ENCODE data around the gene DSCAML1. TPM values are rescaled to one million over a fixed set of nuclear protein-coding genes. Genes with fewer than 3 reads are reported as not detected.

The DSCAML1 gene
- total RNA-seq, 1 experiment from 2014 or later = 0.90 TPM

DNA sequence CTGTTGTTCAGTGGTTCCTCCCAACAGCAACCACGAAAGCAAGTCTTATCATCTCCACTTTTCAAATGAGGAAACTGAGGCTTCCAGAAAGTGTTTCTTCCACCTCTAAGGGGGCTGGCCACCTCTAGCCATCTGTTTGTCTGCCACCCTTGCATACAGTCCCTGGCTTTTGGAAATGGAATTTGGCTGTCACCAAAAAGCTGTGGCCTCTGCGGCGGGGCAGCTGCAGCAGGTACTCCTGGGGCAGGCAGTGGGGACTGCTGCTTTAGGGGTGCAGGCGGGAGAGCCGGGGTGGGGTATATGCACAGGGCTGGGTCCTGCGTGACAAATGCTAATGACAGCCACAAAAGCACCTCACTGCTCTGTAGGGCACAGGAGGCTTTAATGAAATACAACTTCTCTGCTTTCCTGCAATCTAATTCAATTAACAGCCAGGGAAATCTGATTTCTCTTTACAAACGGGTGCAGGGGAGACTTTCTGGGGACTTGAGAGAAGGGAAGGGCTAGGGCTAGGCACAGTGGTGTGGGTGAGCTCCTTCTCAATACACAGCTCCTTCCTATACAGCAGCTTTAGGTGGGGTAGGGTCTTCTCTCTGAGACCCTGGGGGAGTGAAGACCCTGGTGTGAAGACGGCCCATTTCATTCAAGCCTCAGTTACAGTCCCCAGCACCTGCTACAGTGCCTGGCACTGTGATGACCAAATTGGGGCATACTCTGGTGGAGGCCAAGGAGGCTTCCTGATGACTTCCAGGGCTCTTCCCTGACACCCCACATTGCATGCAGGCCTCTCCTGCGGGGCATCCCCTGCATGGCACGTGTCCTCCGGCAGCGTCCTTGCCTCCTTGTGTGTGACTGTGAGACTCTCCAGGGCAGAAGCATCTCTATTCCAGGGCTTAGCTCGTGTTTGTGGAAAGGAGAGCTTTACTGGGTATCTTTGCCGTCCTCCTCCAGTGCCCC lies 307.7 kb downstream of the DSCAML1 start:
- ChIA-PET POLR2A (no interaction called here), CTCF (interaction anchor here (0.9 to 3.7 kb wide), 8 partner anchors 9 to 318 kb away, joined by 3 to 29 read pairs (median 4); no protein-coding TSS in a partner anchor)
- TF ChIP-seq, protein P1, sequence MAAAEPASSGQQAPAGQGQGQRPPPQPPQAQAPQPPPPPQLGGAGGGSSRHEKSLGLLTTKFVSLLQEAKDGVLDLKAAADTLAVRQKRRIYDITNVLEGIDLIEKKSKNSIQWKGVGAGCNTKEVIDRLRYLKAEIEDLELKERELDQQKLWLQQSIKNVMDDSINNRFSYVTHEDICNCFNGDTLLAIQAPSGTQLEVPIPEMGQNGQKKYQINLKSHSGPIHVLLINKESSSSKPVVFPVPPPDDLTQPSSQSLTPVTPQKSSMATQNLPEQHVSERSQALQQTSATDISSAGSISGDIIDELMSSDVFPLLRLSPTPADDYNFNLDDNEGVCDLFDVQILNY (CRISPR knock-in tag; IDR thresholded peaks at IDR 0.05) = no peak
- no peak for ATAC-seq
- Mint-ChIP-seq H3K4me3 (no peak overlapping the region), H3K27me3 (ENCODE audit: low read depth) (no peaks in the 10 kb centered on the region; the same call in 1 of the 2 replicates), H3K27ac (no peak overlapping the region), H3K36me3 (no peaks in the 10 kb centered on the region), H3K4me1 (peaks cover 29% of the 10 kb centered on the region), H3K9me3 (peaks cover 8% of the 10 kb centered on the region)
- no peak for DNase-seq (ENCODE audit: low spot score)

DNA sequence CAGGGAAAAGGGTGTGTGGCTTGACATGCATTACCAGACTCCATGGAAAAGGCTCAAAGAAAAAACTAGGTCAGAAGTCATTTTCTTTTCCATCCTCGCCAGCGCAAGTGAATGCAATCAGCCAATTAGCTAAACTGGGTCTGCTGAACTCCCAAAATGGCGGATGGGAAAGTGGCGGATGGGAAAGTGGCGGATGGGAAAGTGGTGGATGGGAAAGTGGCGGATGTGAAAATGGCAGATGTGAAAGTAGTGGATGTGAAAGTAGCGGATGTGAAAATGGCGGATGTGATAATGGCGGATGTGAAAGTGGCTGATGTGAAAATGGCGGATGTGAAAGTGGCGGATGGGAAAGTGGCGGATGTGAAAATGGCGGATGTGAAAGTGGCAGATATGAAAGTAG lies 311.0 kb downstream of the DSCAML1 start:
- H3K27ac Mint-ChIP-seq = no peak overlapping the region
- H3K9me3 Mint-ChIP-seq = peaks cover 8% of the 10 kb centered on the region
- CTCF ChIA-PET = interaction anchor here (1.4 kb wide), 1 partner anchor 43 kb away, joined by 3 read pairs; no protein-coding TSS in a partner anchor
- DNase-seq (ENCODE audit: low spot score) (no peak), ATAC-seq (no peak)
- no peaks in the 10 kb centered on the region for H3K36me3 Mint-ChIP-seq
- H3K27me3 Mint-ChIP-seq (ENCODE audit: low read depth) = no peaks in the 10 kb centered on the region
- TF ChIP-seq JAZF1 (CRISPR knock-in tag; IDR thresholded peaks at IDR 0.05) (no peak), TCF7 (CRISPR knock-in tag; IDR thresholded peaks at IDR 0.05; ENCODE audit: low read depth) (no peak), CREM (CRISPR knock-in tag; IDR thresholded peaks at IDR 0.05) (no peak), ZNF138 (CRISPR knock-in tag; conservative IDR thresholded peaks at IDR 0.05) (no peak), ELF4 (CRISPR knock-in tag; IDR thresholded peaks at IDR 0.05; ENCODE audit: low read depth) (no peak), ZNF317 (CRISPR knock-in tag; IDR thresholded peaks at IDR 0.05; ENCODE audit: borderline replicate concordance, low read depth) (no peak), ZNF219 (CRISPR knock-in tag; IDR thresholded peaks at IDR 0.05; ENCODE audit: borderline replicate concordance) (no peak), TP53 (CRISPR knock-in tag; IDR thresholded peaks at IDR 0.05) (no peak), KAT7 (CRISPR knock-in tag; IDR thresholded peaks at IDR 0.05; ENCODE audit: borderline replicate concordance) (no peak), NFE2L1 (CRISPR knock-in tag; IDR thresholded peaks at IDR 0.05) (no peak)
- TF ChIP-seq, protein P2, sequence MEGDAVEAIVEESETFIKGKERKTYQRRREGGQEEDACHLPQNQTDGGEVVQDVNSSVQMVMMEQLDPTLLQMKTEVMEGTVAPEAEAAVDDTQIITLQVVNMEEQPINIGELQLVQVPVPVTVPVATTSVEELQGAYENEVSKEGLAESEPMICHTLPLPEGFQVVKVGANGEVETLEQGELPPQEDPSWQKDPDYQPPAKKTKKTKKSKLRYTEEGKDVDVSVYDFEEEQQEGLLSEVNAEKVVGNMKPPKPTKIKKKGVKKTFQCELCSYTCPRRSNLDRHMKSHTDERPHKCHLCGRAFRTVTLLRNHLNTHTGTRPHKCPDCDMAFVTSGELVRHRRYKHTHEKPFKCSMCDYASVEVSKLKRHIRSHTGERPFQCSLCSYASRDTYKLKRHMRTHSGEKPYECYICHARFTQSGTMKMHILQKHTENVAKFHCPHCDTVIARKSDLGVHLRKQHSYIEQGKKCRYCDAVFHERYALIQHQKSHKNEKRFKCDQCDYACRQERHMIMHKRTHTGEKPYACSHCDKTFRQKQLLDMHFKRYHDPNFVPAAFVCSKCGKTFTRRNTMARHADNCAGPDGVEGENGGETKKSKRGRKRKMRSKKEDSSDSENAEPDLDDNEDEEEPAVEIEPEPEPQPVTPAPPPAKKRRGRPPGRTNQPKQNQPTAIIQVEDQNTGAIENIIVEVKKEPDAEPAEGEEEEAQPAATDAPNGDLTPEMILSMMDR (IDR thresholded peaks at IDR 0.05) = no peak
- TF ChIP-seq, protein P3, sequence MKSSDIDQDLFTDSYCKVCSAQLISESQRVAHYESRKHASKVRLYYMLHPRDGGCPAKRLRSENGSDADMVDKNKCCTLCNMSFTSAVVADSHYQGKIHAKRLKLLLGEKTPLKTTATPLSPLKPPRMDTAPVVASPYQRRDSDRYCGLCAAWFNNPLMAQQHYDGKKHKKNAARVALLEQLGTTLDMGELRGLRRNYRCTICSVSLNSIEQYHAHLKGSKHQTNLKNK (CRISPR knock-in tag; IDR thresholded peaks at IDR 0.05) = no peak
- H3K4me1 Mint-ChIP-seq = peaks cover 36% of the 10 kb centered on the region
- POLR2A ChIA-PET = no interaction called here
- H3K4me3 Mint-ChIP-seq = no peak overlapping the region

DNA sequence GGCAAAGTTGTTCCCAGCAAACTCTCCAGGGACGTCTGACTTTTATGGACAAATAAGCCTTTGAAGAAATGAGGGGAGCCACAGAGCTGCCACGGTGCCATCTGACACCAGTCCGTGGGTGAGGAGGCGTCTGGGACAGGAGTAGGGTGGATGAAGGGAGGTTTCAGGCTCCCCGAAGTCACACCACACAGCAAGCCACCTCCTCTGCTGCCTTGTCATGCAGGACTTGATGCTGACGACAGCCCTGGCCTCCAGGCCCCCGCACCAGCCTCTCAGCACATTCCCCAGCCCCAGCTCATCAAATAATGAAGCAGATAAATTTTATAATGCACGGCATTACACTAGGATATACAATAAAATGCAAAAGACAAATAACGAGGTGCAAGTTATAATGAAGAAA lies 312.9 kb downstream of the DSCAML1 start:
- H3K27ac Mint-ChIP-seq = 0 out of 2 replicates have a peak overlapping the region, but pooled peaks have one; percentile 23
- no peaks in the 10 kb centered on the region for H3K27me3 Mint-ChIP-seq (ENCODE audit: low read depth)
- no peak; the same call in 1 of the 2 replicates for ATAC-seq
- H3K4me1 Mint-ChIP-seq = peaks cover 22% of the 10 kb centered on the region
- no peak overlapping the region for H3K4me3 Mint-ChIP-seq
- ChIA-PET CTCF (interaction anchor here (0.6 to 1.8 kb wide), 3 partner anchors 9 to 80 kb away, joined by 3 to 9 read pairs (median 3); no protein-coding TSS in a partner anchor), POLR2A (no interaction called here)
- H3K9me3 Mint-ChIP-seq = peaks cover 8% of the 10 kb centered on the region
- DNase-seq (ENCODE audit: low spot score) = no peak
- no peaks in the 10 kb centered on the region for H3K36me3 Mint-ChIP-seq
- TF ChIP-seq, protein P4, sequence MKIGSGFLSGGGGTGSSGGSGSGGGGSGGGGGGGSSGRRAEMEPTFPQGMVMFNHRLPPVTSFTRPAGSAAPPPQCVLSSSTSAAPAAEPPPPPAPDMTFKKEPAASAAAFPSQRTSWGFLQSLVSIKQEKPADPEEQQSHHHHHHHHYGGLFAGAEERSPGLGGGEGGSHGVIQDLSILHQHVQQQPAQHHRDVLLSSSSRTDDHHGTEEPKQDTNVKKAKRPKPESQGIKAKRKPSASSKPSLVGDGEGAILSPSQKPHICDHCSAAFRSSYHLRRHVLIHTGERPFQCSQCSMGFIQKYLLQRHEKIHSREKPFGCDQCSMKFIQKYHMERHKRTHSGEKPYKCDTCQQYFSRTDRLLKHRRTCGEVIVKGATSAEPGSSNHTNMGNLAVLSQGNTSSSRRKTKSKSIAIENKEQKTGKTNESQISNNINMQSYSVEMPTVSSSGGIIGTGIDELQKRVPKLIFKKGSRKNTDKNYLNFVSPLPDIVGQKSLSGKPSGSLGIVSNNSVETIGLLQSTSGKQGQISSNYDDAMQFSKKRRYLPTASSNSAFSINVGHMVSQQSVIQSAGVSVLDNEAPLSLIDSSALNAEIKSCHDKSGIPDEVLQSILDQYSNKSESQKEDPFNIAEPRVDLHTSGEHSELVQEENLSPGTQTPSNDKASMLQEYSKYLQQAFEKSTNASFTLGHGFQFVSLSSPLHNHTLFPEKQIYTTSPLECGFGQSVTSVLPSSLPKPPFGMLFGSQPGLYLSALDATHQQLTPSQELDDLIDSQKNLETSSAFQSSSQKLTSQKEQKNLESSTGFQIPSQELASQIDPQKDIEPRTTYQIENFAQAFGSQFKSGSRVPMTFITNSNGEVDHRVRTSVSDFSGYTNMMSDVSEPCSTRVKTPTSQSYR (CRISPR knock-in tag; IDR thresholded peaks at IDR 0.05) = no peak
- TF ChIP-seq, protein P5, sequence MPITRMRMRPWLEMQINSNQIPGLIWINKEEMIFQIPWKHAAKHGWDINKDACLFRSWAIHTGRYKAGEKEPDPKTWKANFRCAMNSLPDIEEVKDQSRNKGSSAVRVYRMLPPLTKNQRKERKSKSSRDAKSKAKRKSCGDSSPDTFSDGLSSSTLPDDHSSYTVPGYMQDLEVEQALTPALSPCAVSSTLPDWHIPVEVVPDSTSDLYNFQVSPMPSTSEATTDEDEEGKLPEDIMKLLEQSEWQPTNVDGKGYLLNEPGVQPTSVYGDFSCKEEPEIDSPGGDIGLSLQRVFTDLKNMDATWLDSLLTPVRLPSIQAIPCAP (CRISPR knock-in tag; IDR thresholded peaks at IDR 0.05) = no peak
- TF ChIP-seq, protein P1 (CRISPR knock-in tag; IDR thresholded peaks at IDR 0.05) = no peak
- TF ChIP-seq, protein P6, sequence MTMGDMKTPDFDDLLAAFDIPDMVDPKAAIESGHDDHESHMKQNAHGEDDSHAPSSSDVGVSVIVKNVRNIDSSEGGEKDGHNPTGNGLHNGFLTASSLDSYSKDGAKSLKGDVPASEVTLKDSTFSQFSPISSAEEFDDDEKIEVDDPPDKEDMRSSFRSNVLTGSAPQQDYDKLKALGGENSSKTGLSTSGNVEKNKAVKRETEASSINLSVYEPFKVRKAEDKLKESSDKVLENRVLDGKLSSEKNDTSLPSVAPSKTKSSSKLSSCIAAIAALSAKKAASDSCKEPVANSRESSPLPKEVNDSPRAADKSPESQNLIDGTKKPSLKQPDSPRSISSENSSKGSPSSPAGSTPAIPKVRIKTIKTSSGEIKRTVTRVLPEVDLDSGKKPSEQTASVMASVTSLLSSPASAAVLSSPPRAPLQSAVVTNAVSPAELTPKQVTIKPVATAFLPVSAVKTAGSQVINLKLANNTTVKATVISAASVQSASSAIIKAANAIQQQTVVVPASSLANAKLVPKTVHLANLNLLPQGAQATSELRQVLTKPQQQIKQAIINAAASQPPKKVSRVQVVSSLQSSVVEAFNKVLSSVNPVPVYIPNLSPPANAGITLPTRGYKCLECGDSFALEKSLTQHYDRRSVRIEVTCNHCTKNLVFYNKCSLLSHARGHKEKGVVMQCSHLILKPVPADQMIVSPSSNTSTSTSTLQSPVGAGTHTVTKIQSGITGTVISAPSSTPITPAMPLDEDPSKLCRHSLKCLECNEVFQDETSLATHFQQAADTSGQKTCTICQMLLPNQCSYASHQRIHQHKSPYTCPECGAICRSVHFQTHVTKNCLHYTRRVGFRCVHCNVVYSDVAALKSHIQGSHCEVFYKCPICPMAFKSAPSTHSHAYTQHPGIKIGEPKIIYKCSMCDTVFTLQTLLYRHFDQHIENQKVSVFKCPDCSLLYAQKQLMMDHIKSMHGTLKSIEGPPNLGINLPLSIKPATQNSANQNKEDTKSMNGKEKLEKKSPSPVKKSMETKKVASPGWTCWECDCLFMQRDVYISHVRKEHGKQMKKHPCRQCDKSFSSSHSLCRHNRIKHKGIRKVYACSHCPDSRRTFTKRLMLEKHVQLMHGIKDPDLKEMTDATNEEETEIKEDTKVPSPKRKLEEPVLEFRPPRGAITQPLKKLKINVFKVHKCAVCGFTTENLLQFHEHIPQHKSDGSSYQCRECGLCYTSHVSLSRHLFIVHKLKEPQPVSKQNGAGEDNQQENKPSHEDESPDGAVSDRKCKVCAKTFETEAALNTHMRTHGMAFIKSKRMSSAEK (CRISPR knock-in tag; IDR thresholded peaks at IDR 0.05; ENCODE audit: borderline replicate concordance) = no peak
- no peak for TF ChIP-seq NFYB (CRISPR knock-in tag; conservative IDR thresholded peaks at IDR 0.05; ENCODE audit: low read depth)
- TF ChIP-seq NFATC4 (CRISPR knock-in tag; IDR thresholded peaks at IDR 0.05) = no peak
